Osteoblast (primary cell): ENCODE measurements around the gene CDIP1. TPM values are rescaled to one million over a fixed set of nuclear protein-coding genes. Genes with fewer than 3 reads are reported as not detected.

Source experiments
- DNase-seq: peaks from one replicate; pipeline ENCODE4 v3.0.0; 2011; ENCODE audit warnings: low spot score, mixed read lengths; ENCODE audit not compliant: insufficient read length; ENCODE audit errors: missing footprints
- H2AFZ ChIP-seq: 2 replicates; pipeline ENCODE4 v1.6.0; 2011; ENCODE audit warnings: mild to moderate bottlenecking, low read length
- H3K27ac ChIP-seq: 2 replicates; pipeline ENCODE4 v1.5.1; 2011; ENCODE audit warnings: mild to moderate bottlenecking, low read depth, low read length, moderate library complexity
- H3K27me3 ChIP-seq: 2 replicates; pipeline ENCODE4 v1.6.0; 2012; ENCODE audit warnings: mild to moderate bottlenecking, control low read depth, inconsistent platforms, low read length, moderate library complexity; ENCODE audit not compliant: insufficient read depth
- H3K36me3 ChIP-seq: 2 replicates; pipeline ENCODE4 v1.5.1; 2011; ENCODE audit warnings: mild to moderate bottlenecking, low read length, control low read depth, moderate library complexity; ENCODE audit not compliant: insufficient read depth
- H3K4me1 ChIP-seq: 2 replicates; pipeline ENCODE4 v1.5.1; 2011; ENCODE audit warnings: mild to moderate bottlenecking, low read length, control low read depth, moderate library complexity; ENCODE audit not compliant: insufficient read depth
- H3K4me2 ChIP-seq: 2 replicates; pipeline ENCODE4 v1.6.0; 2011; ENCODE audit warnings: mild to moderate bottlenecking, low read length; ENCODE audit not compliant: insufficient read depth
- H3K4me3 ChIP-seq: fragments of 200-600 bp; sonication (generic); 3 replicates; pipeline ENCODE4 v1.5.1; 2012; ENCODE audit warnings: mild to moderate bottlenecking, low read length, inconsistent platforms; ENCODE audit not compliant: insufficient read depth
- H3K79me2 ChIP-seq: 2 replicates; pipeline ENCODE4 v1.6.0; 2012; ENCODE audit warnings: mild to moderate bottlenecking, low read length, control low read depth, inconsistent platforms; ENCODE audit not compliant: insufficient read depth
- H3K9me3 ChIP-seq: 2 replicates; pipeline ENCODE4 v1.5.1; 2011; ENCODE audit warnings: low read depth, low read length, control low read depth
- H4K20me1 ChIP-seq: 2 replicates; pipeline ENCODE4 v1.6.0; 2012; ENCODE audit warnings: mild to moderate bottlenecking, low read length, control low read depth; ENCODE audit not compliant: insufficient read depth
- total RNA-seq: library from RNA; depleted of rRNA; stranded (reverse); fragments of >200 nt; gene quantifications from 2 replicates; pipeline ENCODE4 v1.2.3, GENCODE V29; 2012
- TF ChIP-seq, protein P1 (sequence below): IDR thresholded peaks from 2 replicates; pipeline ENCODE4 v1.5.1; 2011; ENCODE audit warnings: mild to moderate bottlenecking, low read depth, low read length, moderate library complexity; ENCODE audit errors: extremely low read depth

CDIP1 gene
- total RNA-seq = 10.5 and 13.6 TPM in 2 replicates

DNA sequence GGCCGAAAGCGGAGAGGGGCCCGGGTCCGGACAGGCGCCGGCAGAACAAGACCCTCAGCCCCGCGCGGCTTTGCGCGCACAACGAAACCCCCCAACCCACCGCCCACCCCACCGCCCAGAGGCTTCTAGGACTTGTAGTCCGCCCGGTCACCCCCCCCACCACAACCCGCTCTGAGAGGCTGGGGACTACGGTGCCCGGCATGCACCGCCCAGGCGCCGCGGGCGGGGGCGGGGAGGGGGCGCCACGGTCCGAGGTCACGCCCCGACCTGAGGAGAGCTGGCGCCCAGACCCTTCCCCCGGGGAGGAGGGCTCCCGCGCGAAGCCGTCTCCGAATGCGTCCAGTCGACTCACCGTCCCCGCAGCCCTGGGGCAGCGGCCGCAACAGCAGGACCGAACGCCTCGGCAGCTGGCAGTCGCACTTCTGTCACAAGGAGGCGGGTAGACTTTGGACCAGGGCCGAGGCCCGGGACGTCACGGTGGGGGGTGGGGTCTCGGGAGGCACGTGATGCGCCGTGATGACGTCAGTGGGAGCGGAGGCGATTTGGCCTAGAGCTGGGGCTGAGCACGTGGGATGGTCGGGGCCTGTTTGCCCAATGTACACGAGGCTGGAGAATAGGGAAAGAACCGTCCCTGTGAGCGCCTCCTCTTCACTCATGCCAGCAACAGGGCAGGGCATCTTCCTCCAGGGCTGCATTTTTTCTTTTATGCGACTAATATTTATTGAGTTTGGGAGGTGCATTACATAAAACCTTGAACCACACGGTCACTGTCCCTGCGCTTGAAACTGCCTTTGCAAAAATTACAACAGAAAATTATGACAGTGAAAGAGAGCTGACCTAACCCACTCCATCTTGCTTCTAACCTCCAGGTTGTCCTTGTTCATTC is at the start of gene CDIP1:
TSS of gene CDIP1 (minus strand) at position 424 of the 886 bp plus-strand sequence. CDS start 24,643 bp downstream, outside the sequence.
- Histone ChIP-seq H3K4me2 (peak within 1 kb of the TSS; percentile 79), H3K4me1 (no peaks in the 10 kb centered on the region), H3K9me3 (peaks cover 5% of the 10 kb centered on the region), H4K20me1 (no peaks in the 10 kb centered on the region), H3K27me3 (peaks cover 12% of the 10 kb centered on the region), H3K4me3 (peak within 1 kb of the TSS; percentile 80), H2AFZ (peak within 1 kb of the TSS; percentile 78), H3K79me2 (peaks cover 29% of the 10 kb centered on the region), H3K27ac (no peak within 1 kb of the TSS), H3K36me3 (no peaks in the 10 kb centered on the region)
- TF ChIP-seq, protein P1, sequence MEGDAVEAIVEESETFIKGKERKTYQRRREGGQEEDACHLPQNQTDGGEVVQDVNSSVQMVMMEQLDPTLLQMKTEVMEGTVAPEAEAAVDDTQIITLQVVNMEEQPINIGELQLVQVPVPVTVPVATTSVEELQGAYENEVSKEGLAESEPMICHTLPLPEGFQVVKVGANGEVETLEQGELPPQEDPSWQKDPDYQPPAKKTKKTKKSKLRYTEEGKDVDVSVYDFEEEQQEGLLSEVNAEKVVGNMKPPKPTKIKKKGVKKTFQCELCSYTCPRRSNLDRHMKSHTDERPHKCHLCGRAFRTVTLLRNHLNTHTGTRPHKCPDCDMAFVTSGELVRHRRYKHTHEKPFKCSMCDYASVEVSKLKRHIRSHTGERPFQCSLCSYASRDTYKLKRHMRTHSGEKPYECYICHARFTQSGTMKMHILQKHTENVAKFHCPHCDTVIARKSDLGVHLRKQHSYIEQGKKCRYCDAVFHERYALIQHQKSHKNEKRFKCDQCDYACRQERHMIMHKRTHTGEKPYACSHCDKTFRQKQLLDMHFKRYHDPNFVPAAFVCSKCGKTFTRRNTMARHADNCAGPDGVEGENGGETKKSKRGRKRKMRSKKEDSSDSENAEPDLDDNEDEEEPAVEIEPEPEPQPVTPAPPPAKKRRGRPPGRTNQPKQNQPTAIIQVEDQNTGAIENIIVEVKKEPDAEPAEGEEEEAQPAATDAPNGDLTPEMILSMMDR = no peak
- peak; percentile 98 for DNase-seq

DNA sequence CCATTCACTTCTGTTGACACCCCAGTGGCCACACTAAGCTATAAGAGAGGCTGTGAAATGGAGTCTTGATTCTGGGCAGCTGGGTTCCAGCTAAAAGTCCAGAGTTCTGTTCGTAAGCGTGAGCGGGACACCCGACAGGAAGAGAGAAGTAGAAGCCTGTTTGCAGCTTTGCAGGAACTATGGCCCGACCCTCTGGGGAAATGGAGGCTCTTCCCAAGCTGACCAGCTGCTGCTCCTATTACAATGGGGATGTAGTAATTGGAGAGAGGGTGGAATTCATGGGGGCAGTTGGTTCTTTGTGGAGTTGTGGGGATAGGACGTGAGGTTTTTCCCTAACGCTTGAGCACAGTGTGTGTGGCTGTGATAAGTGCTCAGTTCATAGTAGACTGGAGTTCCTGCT is 47.7 kb upstream of the CDIP1 start:
- no peak overlapping the region for H3K4me2 ChIP-seq
- H3K36me3 ChIP-seq = no peaks in the 10 kb centered on the region
- peaks cover 4% of the 10 kb centered on the region for H3K9me3 ChIP-seq
- no peaks in the 10 kb centered on the region for H3K79me2 ChIP-seq
- H3K4me3 ChIP-seq = no peak overlapping the region
- H3K27ac ChIP-seq = no peak overlapping the region
- TF ChIP-seq, protein P1 = no peak
- H3K27me3 ChIP-seq = peaks cover 10% of the 10 kb centered on the region
- no peaks in the 10 kb centered on the region for H3K4me1 ChIP-seq
- no peak overlapping the region for H2AFZ ChIP-seq
- peak; percentile 8 for DNase-seq
- no peaks in the 10 kb centered on the region for H4K20me1 ChIP-seq

DNA sequence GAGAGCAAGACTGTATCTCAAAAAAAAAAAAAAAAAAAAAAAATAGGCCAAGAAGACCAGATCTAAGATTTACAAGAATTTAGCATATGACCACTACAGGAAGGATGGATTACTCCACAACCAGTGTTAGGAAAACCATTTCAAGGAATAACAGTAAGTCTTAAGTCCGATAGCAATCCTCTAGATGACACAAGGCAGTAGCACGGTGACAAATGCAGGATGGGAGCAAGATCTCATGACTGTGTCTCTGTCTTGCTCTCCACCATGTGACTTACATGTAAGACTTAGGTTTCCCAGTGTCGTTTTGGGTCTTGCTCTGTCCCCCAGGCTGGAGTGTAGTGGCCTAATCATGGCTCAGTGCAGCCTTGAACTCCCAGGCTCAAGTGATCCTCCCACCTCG is 45.3 kb upstream of the CDIP1 start:
- no peaks in the 10 kb centered on the region for H3K4me1 ChIP-seq
- TF ChIP-seq, protein P1 = no peak
- H3K4me2 ChIP-seq = no peak overlapping the region
- H2AFZ ChIP-seq = no peak overlapping the region
- H3K9me3 ChIP-seq = peaks cover 4% of the 10 kb centered on the region
- H3K27ac ChIP-seq = no peak overlapping the region
- H3K79me2 ChIP-seq = no peaks in the 10 kb centered on the region
- peak; percentile 73 for DNase-seq
- no peak overlapping the region for H3K4me3 ChIP-seq
- peaks cover 8% of the 10 kb centered on the region for H3K27me3 ChIP-seq
- no peaks in the 10 kb centered on the region for H4K20me1 ChIP-seq
- H3K36me3 ChIP-seq = no peaks in the 10 kb centered on the region

DNA sequence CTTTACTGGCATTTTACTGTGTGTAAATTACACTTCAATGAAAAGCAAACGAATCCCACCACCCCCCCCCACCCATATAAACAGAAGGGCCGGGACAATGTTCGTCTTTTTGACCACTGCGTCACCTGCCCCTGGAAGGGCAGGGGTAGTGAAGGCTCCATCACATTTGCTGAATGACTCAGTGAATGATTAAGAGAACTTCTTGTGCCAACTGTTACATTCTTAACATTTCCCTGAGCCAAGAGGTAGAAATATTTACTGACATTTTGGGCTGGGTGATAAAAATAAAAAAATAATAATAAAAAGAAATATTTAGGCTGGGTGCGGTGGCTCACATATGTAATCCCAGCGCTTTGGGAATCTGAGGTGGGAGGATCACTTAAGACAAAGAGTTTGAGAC is 41.7 kb upstream of the CDIP1 start:
- Histone ChIP-seq H3K27ac (no peak overlapping the region), H3K4me3 (no peak overlapping the region), H3K36me3 (no peaks in the 10 kb centered on the region), H3K27me3 (no peaks in the 10 kb centered on the region), H3K4me1 (no peaks in the 10 kb centered on the region), H2AFZ (no peak overlapping the region), H3K4me2 (no peak overlapping the region), H4K20me1 (no peaks in the 10 kb centered on the region), H3K9me3 (no peaks in the 10 kb centered on the region), H3K79me2 (no peaks in the 10 kb centered on the region)
- TF ChIP-seq, protein P1 = no peak
- peak; percentile 71 for DNase-seq
